Gastroesophageal sphincter (tissue), 3 donors: ENCODE data around the gene NAALADL2.

ENCODE experiments used
- POLR2A ChIP-seq, 2 donors: fragments of 450-650 bp; IDR thresholded peaks; one replicate each; pipeline ENCODE4 v1.6.1; 2017; ENCODE audit warnings: antibody characterized with exemption in 2 of 2, mild to moderate bottlenecking in 2 of 2, moderate library complexity in 1 of 2
- TF ChIP-seq, protein P1 (sequence below), 4 experiments: fragments of 200-600 bp in 2 of 4; fragments of 450-650 bp in 2 of 4; sonication (generic) in 1 of 4; IDR thresholded peaks; one replicate each; pipeline ENCODE4 v1.5.1; 2017 to 2019; ENCODE audit warnings: antibody characterized with exemption in 4 of 4, mild to moderate bottlenecking in 2 of 4, moderate library complexity in 2 of 4

DNA sequence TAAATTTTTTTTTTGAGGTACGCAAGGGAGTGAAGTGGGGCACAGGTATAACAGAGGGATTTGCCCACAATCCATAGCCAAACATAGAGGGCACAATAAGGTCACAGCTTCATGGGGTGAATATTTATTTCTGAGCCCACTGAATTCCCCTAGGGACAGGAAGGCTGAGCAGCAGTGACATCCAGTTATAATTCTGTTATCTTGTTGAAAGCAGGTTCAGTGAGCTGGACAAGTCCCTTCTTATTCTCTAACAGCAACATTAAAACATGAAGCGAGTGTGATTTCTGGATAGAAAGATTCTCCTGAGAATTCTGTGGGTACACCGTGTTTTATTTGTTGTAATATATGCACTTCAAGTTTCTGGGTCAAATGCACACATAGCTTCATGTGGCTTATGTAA lies 538.2 kb downstream of the NAALADL2 start:
- TF ChIP-seq, protein P1, sequence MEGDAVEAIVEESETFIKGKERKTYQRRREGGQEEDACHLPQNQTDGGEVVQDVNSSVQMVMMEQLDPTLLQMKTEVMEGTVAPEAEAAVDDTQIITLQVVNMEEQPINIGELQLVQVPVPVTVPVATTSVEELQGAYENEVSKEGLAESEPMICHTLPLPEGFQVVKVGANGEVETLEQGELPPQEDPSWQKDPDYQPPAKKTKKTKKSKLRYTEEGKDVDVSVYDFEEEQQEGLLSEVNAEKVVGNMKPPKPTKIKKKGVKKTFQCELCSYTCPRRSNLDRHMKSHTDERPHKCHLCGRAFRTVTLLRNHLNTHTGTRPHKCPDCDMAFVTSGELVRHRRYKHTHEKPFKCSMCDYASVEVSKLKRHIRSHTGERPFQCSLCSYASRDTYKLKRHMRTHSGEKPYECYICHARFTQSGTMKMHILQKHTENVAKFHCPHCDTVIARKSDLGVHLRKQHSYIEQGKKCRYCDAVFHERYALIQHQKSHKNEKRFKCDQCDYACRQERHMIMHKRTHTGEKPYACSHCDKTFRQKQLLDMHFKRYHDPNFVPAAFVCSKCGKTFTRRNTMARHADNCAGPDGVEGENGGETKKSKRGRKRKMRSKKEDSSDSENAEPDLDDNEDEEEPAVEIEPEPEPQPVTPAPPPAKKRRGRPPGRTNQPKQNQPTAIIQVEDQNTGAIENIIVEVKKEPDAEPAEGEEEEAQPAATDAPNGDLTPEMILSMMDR (IDR thresholded peaks at IDR 0.05), result no peak
- no peak for TF ChIP-seq POLR2A (IDR thresholded peaks at IDR 0.05)
